HG02623 (cell line): ENCODE measurements around the gene DYNLRB2.

ENCODE experiments used
- ATAC-seq: cut with Tn5 transposase; IDR thresholded peaks from one replicate; pipeline ENCODE4 v1.9.1; 2021; ENCODE audit warnings: moderate library complexity; ENCODE audit not compliant: unreplicated experiment

Gene DYNLRB2

DNA sequence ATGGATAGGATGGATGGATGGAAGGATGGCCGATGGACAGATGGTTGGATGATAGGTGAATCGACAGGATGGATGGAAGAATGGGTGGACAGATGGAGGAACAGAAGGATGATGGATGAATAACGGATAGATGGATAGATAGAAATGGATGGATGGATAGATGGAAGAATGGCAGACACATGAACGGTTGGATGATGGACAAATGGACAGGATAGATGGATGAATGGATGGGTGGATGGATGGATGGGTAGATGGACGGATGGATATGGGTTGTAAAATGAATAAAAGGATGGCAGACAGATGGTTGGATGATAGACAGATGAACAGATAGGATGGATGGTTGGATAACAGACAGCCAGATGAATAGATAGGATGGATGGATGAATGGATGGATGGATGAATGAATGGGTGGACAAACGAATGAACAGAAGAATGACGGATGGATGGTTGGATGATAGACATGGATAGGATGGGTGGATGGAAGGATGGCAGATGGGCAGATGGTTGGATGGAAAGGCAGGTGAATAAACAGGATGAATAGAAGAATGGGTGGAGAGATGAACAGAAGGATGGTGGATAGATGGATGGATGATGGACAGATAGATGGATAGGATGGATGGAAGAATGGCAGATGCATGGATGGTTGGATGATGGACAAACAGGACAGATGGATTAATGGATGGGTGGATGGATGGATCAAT is 55.9 kb downstream of the DYNLRB2 start:
- ATAC-seq, result no peak

DNA sequence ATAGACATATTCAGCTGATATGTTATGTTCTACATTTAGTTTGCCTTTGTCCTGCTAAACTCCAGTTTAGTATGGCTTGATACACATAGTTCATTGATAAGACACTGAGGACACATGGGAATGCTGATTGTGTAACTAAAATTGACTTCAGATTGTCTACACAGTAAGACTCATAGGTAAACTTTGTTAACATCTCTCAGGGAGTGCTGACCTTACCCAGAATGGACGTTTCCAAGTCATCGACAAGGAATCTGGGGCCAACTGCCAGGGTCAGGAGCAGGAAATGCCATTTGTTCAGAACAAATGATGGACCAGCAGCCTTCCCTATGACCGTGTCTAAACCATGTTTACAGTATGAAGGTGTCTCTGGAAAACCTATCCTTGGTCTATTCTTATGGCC is 58.7 kb downstream of the DYNLRB2 start:
- ATAC-seq, result no peak
